IPS-15b (cell line): Measurements from ENCODE around the gene NUP62.
"Not testable (repeated sequence)": the region's sequence is repeated elsewhere in the genome, so short reads cannot be mapped to it uniquely, and the experiment has no call there.

ENCODE experiments used
- H3K27me3 ChIP-seq: one replicate; pipeline ENCODE4 v1.6.1; 2013; ENCODE audit warnings: low read length; ENCODE audit not compliant: control insufficient read depth, insufficient read depth
- H3K36me3 ChIP-seq: one replicate; pipeline ENCODE4 v1.6.1; 2013; ENCODE audit warnings: low read length; ENCODE audit not compliant: control insufficient read depth, insufficient read depth
- H3K4me1 ChIP-seq: one replicate; pipeline ENCODE4 v1.6.1; 2013; ENCODE audit warnings: mild to moderate bottlenecking, low read length; ENCODE audit not compliant: control insufficient read depth, insufficient read depth
- H3K4me3 ChIP-seq: one replicate; pipeline ENCODE4 v1.5.1; 2013; ENCODE audit warnings: low read depth, low read length
- H3K9ac ChIP-seq: one replicate; pipeline ENCODE4 v1.6.1; 2013; ENCODE audit warnings: low read depth, mild to moderate bottlenecking, low read length
- H3K9me3 ChIP-seq: one replicate; pipeline ENCODE4 v1.6.1; 2013; ENCODE audit warnings: mild to moderate bottlenecking, low read length; ENCODE audit not compliant: control insufficient read depth, insufficient read depth

Gene NUP62

DNA sequence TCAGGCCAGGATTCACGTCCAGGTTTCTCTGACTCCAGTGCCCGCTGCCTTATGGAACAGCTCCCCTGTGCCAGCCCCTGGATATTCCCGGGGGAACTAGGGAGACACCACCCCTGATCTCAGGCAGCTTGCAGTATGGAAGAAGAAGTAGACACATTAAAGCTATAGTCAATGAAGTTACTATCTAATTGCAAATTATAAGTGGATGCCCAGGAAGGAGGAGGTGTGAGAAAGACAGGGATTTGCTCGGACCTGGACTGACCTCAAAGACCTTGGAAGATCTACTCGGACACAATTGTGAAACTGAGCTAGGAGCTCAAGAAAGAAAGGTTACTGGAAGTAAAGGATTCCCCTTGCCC lies 21.3 kb upstream of the NUP62 start:
- peaks cover 12% of the 10 kb centered on the region for H3K4me1 ChIP-seq

DNA sequence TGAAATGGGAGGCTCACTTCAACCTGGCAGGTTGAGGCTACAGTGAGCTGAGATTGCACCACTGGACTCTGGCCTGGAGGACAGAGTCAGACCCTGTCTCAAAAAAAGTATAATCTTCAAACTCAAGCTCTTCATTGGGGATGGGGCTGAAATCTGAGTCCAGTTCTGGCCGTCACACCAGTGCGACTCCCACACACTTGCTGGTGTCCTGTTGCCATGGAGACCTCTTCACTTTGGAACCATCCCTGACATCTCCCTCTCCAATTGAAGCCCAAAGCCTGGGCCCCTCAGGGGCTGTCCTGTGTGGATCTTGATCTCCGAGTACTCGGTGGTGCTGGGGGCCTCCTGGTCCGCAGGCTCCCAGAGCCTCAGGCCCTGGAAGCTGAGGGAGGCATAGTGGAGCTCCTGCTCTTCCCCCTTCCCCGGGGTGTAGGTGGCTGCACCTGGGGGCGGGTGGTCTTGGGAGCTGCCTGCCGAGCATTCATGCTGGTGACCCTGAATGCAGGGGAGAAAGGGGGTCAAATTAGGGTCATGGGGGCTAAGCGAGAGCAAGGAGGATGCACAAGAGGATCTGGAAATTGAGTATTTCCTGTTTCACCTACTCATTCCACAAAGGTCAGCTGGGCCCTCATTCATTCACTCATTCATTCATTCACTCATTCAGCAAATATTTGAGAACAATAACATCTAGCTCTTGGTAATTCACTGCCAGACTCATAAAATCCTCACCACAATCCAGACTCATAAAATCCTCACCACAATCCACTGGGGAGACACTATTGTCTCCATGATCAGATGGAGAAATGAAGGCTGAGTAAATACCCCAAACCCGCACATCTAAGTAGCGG lies 20.7 kb upstream of the NUP62 start:
- Histone ChIP-seq H3K36me3 (no peaks in the 10 kb centered on the region), H3K27me3 (no peaks in the 10 kb centered on the region), H3K9ac (no peak overlapping the region), H3K9me3 (no peaks in the 10 kb centered on the region), H3K4me3 (no peak overlapping the region), H3K4me1 (peaks cover 12% of the 10 kb centered on the region)

More for the DNA sequence above, 21.3 kb upstream of the NUP62 start:
- Histone ChIP-seq H3K9me3 (no peaks in the 10 kb centered on the region), H3K9ac (no peak overlapping the region), H3K4me3 (no peak overlapping the region), H3K36me3 (no peaks in the 10 kb centered on the region), H3K27me3 (no peaks in the 10 kb centered on the region)

DNA sequence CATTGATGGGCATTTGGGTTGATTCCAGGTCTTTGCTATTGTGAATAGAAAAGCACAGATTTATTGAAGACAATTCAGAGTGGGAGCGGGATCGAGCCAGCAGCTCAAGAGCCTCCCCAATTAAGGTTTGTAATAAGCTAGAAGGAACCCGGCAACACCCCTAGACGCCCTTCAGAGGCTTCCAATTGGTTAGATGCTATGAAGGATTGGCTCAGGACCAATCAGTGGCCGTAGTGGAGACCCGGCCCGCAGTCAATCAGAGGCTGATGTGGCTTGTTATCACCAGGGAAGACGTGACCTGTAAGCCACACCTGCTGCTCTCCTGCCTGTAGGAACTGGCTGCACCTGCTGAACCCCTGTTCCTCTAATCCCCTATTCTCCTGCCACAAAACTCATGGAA lies 17.1 kb upstream of the NUP62 start:
- no peak overlapping the region for H3K9ac ChIP-seq
- no peak overlapping the region for H3K4me3 ChIP-seq
- no peaks in the 10 kb centered on the region for H3K27me3 ChIP-seq
- no peaks in the 10 kb centered on the region for H3K4me1 ChIP-seq
- H3K9me3 ChIP-seq = no peaks in the 10 kb centered on the region
- H3K36me3 ChIP-seq = no peaks in the 10 kb centered on the region

DNA sequence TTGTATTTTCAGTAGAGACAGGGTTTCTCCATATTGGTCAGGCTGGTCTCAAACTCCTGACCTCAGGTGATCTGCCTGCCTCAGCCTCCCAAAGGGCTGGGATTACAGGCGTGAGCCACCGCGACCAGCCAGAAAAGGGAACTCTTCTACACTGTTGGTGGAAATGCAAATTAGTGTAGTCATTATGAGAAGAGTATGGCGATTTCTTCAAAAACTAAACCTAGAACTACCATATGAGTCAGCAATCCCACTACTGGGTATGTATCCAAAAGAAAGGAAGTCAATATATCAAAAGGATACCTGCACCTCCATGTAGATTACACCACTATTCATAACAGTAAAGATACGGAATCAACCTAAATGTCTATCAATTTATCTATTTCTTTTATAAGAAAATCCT lies 15.3 kb upstream of the NUP62 start:
- not testable (repeated sequence) for H3K27me3 ChIP-seq, H3K4me3 ChIP-seq, H3K4me1 ChIP-seq, H3K9ac ChIP-seq, H3K36me3 ChIP-seq, H3K9me3 ChIP-seq

DNA sequence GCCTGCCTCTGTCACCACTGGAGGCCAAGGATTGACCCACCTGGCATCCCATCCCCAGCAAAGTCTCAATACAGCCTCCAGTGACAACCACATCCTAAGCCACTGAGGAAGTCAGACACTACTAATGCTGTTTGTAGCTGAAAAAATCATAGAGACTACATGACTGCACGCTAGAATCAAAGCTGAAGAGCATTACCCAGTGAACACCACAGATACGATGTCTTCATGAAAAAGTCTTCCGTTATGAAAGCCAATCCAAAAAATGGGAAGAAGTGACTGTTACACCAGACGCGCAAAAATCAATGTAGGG lies 11.1 kb upstream of the NUP62 start:
- H3K36me3 ChIP-seq = no peaks in the 10 kb centered on the region
- H3K9ac ChIP-seq = no peak overlapping the region
- no peaks in the 10 kb centered on the region for H3K9me3 ChIP-seq
- H3K4me3 ChIP-seq = no peak overlapping the region
- no peaks in the 10 kb centered on the region for H3K4me1 ChIP-seq
- no peaks in the 10 kb centered on the region for H3K27me3 ChIP-seq

DNA sequence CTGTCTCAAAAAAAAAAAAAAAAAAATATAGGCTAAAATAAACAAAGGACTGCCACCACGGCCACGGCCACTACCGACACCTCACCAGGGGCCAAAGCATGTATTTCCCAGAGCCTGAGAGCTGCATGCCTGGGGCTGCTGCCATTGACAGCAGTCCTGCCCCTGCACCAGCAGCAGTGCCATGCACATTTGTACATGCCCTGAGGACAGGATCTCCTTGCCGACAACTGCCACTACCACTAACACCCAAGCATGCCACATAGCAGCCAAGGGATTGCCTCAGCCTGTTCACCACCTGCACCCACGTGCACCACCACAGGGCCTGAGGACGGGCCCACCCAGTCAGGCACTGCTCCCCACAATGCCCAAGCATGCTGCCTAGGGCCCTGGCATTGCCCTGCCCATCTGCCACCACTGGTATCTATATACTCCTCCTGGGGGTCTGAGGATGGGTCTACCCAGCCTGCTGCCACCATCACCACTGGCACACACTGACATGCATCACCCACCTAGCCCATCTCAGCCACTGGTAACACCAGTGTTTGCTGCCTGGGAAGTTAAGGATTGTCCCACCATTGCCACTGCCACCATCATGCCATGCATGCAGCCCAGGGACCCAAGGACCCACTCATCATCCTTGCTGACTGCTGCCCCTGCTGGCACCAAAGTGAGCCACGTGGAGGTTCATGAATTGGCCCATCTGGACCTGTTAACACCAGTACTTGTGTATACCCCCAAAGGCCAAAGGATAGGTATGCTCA lies 10.6 kb upstream of the NUP62 start:
- Histone ChIP-seq H3K36me3 (no peaks in the 10 kb centered on the region), H3K9me3 (no peaks in the 10 kb centered on the region), H3K4me3 (no peak overlapping the region), H3K27me3 (no peaks in the 10 kb centered on the region), H3K9ac (no peak overlapping the region), H3K4me1 (no peaks in the 10 kb centered on the region)

DNA sequence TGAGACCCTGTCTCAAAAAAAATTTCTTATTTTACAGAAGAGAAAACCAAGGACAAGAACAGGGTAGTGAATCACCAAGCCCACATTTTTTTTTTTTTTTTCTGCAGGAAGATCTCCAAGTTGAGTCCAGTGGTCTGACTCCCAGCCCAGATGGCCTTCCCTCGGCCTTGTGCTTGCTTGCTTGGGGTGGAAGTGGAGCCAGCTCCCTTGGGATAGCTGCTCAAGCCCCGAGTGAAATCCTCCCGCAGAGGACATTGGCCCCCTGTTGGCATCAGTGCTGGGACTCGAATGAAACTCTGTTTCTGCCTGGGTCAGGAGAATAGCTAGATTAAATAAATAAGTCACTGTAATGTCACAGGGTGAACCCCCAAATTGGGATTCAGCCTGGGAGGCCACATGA lies 9.4 kb upstream of the NUP62 start:
- Histone ChIP-seq H3K4me3 (no peak overlapping the region), H3K9me3 (no peaks in the 10 kb centered on the region), H3K36me3 (no peaks in the 10 kb centered on the region), H3K27me3 (no peaks in the 10 kb centered on the region), H3K9ac (no peak overlapping the region), H3K4me1 (no peaks in the 10 kb centered on the region)

DNA sequence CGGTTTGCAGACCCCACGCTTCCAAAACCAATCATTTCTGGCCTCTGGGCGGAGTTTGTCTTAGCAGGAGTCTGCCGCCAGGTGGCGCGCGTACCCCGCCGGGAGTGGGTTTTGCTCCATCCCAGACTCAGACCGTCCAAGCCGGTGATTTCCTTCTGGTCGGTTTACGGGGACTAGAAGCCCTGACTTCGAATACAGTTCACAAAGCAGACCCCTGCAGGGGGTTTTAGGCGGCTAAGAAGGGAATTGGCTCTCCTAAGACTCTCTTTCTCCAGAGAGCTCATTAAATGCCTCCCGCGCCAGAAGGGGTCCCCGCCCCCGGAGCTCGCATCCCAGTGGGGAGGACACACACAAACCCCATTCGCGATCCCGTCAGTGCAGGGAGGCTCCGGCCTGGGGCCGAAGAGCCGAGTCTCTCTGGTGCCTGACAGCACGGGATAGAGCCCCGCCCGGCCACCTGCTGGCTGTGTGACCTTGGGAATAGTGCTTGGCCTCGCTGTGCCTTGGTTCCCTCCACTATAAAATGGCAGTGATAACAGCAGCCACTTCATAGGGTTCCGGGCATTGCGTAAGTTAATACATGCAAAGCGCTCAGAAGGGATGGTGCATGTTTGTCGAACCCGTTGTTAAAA lies 8.6 kb upstream of the NUP62 start:
- Histone ChIP-seq H3K4me1 (no peaks in the 10 kb centered on the region), H3K36me3 (no peaks in the 10 kb centered on the region), H3K4me3 (peak overlapping the region; percentile 39), H3K27me3 (no peaks in the 10 kb centered on the region), H3K9ac (no peak overlapping the region), H3K9me3 (no peaks in the 10 kb centered on the region)

DNA sequence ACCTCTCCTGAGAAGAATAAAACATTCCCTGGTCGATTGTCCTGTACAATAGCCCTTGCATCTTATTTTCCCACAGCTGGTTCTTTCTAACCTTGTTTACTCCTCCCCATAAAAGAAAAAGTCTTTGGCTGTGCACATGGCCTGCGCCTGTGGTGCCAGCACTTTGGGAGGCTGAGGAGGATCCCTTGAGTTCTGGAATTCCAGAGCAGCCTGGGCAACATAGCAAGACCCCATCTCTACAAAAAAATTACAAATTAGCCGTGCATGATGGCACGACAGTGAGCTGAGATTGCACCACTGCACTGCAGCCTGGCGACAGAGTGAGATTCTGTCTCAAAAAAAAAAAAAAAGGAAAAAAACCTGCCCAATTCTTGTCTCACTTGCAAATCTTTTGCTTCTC lies 7.2 kb upstream of the NUP62 start:
- H3K27me3 ChIP-seq = no peaks in the 10 kb centered on the region
- no peaks in the 10 kb centered on the region for H3K4me1 ChIP-seq
- H3K9ac ChIP-seq = no peak overlapping the region
- no peaks in the 10 kb centered on the region for H3K9me3 ChIP-seq
- H3K4me3 ChIP-seq = no peak overlapping the region
- H3K36me3 ChIP-seq = no peaks in the 10 kb centered on the region

DNA sequence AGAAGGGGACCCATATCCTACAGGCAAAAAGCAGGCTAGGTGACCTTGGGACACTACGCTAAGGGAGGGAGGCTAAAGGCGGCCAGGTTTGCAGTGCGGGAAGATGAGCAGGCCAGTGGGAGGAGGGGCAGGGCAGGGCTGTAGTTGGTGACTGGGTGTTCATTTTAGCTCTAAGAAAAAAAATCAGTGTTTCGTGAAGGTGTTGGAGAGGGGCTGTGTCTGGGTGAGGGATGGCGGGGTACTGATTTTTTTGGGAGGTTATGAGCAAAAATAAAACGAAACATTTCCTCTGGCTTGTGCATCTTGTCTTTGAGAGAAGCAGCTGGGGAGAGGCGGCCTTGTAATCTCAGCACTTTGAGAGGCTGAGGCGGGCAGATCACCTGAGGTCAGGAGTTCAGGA lies 4.3 kb upstream of the NUP62 start:
- H3K4me1 ChIP-seq = no peaks in the 10 kb centered on the region
- H3K9ac ChIP-seq = no peak overlapping the region
- H3K9me3 ChIP-seq = no peaks in the 10 kb centered on the region
- H3K4me3 ChIP-seq = no peak overlapping the region
- H3K27me3 ChIP-seq = no peaks in the 10 kb centered on the region
- H3K36me3 ChIP-seq = no peaks in the 10 kb centered on the region

DNA sequence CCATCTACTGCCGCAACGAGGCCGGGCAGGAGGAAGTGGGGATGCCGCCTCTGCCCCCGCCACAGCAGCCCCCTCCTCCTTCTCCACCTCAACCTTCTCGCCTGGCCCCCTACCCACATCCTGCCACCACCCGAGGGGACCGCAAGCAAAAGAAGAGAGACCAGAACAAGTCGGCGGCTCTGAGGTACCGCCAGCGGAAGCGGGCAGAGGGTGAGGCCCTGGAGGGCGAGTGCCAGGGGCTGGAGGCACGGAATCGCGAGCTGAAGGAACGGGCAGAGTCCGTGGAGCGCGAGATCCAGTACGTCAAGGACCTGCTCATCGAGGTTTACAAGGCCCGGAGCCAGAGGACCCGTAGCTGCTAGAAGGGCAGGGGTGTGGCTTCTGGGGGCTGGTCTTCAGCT lies 3.4 kb upstream of the NUP62 start:
- Histone ChIP-seq H3K27me3 (no peaks in the 10 kb centered on the region), H3K4me3 (no peak overlapping the region), H3K4me1 (peaks cover 3% of the 10 kb centered on the region), H3K9ac (no peak overlapping the region), H3K36me3 (peaks cover 2% of the 10 kb centered on the region), H3K9me3 (no peaks in the 10 kb centered on the region)

DNA sequence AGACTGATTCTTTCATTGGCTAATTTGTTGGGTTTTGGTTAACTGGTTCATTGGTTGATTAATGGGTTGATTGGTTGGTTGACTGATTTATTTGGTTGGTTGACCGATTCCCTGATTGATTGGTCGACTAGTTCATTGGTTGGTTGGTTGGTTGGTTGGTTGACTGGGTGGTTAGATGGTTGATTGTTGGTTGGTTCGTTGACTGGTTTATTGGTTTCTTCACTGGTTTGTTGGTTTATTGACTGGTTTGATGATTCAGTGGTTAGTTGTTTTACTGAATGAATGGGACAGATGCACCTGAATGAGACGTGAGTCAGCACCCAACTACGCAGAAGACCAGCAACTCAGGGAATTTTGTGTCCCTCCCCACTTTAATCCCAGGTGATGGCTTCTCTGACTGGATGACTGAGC lies 2.7 kb upstream of the NUP62 start:
- Histone ChIP-seq H3K4me1 (peaks cover 4% of the 10 kb centered on the region), H3K9ac (no peak overlapping the region), H3K9me3 (no peaks in the 10 kb centered on the region), H3K4me3 (no peak overlapping the region), H3K36me3 (peaks cover 9% of the 10 kb centered on the region), H3K27me3 (no peaks in the 10 kb centered on the region)
